GM18907 (cell line): ENCODE data around the gene SLC25A25.
"Not testable (repeated sequence)": the region's sequence is repeated elsewhere in the genome, so short reads cannot be mapped to it uniquely, and the experiment has no call there.

ENCODE experiments used
- ATAC-seq: cut with Tn5 transposase; IDR thresholded peaks from one replicate; pipeline ENCODE4 v1.9.1; 2021; ENCODE audit warnings: mild to moderate bottlenecking, moderate library complexity; ENCODE audit not compliant: unreplicated experiment

SLC25A25 gene

GRCh38 chr9:128051932-128052709 is 15.9 kb upstream of the SLC25A25 start:
- ATAC-seq, result no peak

- ATAC-seq, result no peak
Observed at GRCh38 chr9:128053560-128053959, 14.5 kb upstream of the SLC25A25 start.

- ATAC-seq, result no peak
Observed at GRCh38 chr9:128054087-128054486, 13.9 kb upstream of the SLC25A25 start.

GRCh38 chr9:128055344-128056040 is 12.5 kb upstream of the SLC25A25 start:
- no peak for ATAC-seq

- ATAC-seq, result no peak
Observed at GRCh38 chr9:128056086-128056485, 11.9 kb upstream of the SLC25A25 start.

GRCh38 chr9:128056887-128057723 is 10.9 kb upstream of the SLC25A25 start:
- no peak for ATAC-seq

- ATAC-seq, result no peak
Observed at GRCh38 chr9:128057724-128058409, 10.2 kb upstream of the SLC25A25 start.

- no peak for ATAC-seq
Observed at GRCh38 chr9:128059365-128059983, 8.6 kb upstream of the SLC25A25 start.

GRCh38 chr9:128061275-128061960 is 6.6 kb upstream of the SLC25A25 start:
- ATAC-seq, result no peak

GRCh38 chr9:128062279-128062678 is 5.8 kb upstream of the SLC25A25 start:
- no peak for ATAC-seq

- no peak for ATAC-seq
Observed at GRCh38 chr9:128062846-128063831, 4.9 kb upstream of the SLC25A25 start.

GRCh38 chr9:128065907-128066712 is 1.9 kb upstream of the SLC25A25 start:
- no peak for ATAC-seq

- ATAC-seq, result peak; percentile 71
Observed at GRCh38 chr9:128066713-128067644, 1.1 kb upstream of the SLC25A25 start, which contains the start of gene NAIF1. TSS of gene NAIF1 (minus strand) at chr9:128067320. CDS start at chr9:128067101, 219 bp downstream.

- peak; percentile 13 for ATAC-seq
Observed at GRCh38 chr9:128068386-128069205, 564 bp downstream of the SLC25A25 start.

- no peak for ATAC-seq
Observed at GRCh38 chr9:128070874-128071273, 2.8 kb downstream of the SLC25A25 start.

- ATAC-seq, result not testable (repeated sequence)
Observed at GRCh38 chr9:128071475-128071874, 3.4 kb downstream of the SLC25A25 start.
